SK-N-MC (cell line): ENCODE measurements around the gene JAZF1.

Experiments
- EZH2 ChIP-seq: fragments of 200-600 bp; sonication (generic); IDR thresholded peaks from one replicate; pipeline ENCODE4 v1.6.1; 2017; ENCODE audit warnings: antibody characterized with exemption
- FOXP2 ChIP-seq: optimal IDR thresholded peaks from 2 replicates; pipeline ENCODE3; 2011; ENCODE audit warnings: mild to moderate bottlenecking, moderate library complexity; ENCODE audit not compliant: insufficient read depth; ENCODE audit errors: extremely low read length, control extremely low read depth
- POLR2AphosphoS5 ChIP-seq: IDR thresholded peaks from 2 replicates; pipeline ENCODE4 v1.6.1; 2012; ENCODE audit warnings: mild to moderate bottlenecking, low read depth, low read length, borderline replicate concordance

GRCh38 chr7:27930910-27931476 lies 249.6 kb downstream of the JAZF1 start:
- TF ChIP-seq EZH2 (no peak), POLR2AphosphoS5 (no peak), FOXP2 (no peak)
